RKO (cell line): Measurements from ENCODE around the gene KCNJ14.
A peak's percentile ranks its signal among the peaks of the same experiment; 100 is the strongest.

Experiments
- DNase-seq: peaks from one replicate; pipeline ENCODE4 v3.0.0-alpha.2; 2016; ENCODE audit warnings: low spot score

KCNJ14 gene

GRCh38 chr19:48445606-48446481 lies 9.5 kb upstream of the KCNJ14 start, which contains the start of gene GRWD1:
GRWD1 (plus strand) TSS chr19:48445983; CDS start chr19:48446006, 23 bp downstream.
- peak; percentile 94 for DNase-seq

GRCh38 chr19:48446579-48446978 lies 8.8 kb upstream of the KCNJ14 start:
- DNase-seq = no peak

DNA sequence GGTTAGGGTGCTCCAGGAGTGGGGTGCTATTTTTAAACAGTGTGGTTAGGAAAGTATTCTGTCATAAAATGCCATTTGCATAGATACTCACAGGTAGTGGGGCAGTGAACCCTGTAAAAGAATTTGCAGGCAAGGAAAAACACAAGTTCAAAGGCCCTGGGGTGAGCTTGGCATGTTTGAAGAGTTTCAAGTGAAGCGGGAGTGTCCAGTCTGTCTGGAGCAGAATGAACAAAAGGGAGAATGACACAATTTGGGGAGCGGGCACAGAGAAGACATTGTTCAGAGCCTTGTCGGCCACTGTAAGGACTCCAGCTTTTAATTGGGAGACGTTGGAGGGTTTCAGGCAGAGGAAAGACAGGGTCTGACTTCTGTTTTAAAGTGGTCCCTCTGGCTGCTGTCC lies 6.8 kb upstream of the KCNJ14 start:
- DNase-seq = no peak

- DNase-seq = no peak
Observed at GRCh38 chr19:48450441-48450840, 4.9 kb upstream of the KCNJ14 start.

GRCh38 chr19:48450863-48451262 lies 4.5 kb upstream of the KCNJ14 start:
- DNase-seq = no peak

- DNase-seq = no peak
Observed at GRCh38 chr19:48451624-48452023, 3.8 kb upstream of the KCNJ14 start.

GRCh38 chr19:48452289-48453190 lies 2.8 kb upstream of the KCNJ14 start:
- DNase-seq = no peak

DNA sequence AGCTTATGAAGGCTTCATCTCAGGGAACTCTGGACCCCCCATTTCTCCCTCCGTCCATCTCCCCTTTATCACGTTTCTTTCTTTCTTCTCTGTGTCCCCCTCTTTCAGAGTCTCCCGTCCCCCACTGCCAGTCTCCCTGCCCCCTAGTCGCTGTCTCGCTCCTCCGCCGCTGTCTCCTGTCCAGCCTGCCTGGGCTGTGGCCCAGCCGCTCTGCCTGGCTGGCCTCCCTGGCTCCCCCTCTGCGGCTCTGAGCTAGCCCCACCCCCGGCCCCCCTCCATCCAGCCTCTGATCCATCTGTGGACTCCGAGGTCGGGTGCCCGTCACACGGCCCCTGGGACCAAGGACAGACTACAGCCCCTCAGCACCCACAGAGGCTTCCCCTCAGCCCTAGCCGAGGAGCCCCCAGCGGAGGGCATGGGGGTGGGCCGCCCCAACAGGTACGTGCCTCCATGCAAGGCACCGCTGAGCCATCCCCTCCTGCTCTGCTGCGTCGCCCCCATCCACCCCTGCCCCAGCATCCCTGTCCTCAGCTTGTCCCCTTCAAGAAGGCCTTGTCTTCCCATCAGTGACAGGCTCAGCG lies 1.1 kb upstream of the KCNJ14 start:
- no peak for DNase-seq

DNA sequence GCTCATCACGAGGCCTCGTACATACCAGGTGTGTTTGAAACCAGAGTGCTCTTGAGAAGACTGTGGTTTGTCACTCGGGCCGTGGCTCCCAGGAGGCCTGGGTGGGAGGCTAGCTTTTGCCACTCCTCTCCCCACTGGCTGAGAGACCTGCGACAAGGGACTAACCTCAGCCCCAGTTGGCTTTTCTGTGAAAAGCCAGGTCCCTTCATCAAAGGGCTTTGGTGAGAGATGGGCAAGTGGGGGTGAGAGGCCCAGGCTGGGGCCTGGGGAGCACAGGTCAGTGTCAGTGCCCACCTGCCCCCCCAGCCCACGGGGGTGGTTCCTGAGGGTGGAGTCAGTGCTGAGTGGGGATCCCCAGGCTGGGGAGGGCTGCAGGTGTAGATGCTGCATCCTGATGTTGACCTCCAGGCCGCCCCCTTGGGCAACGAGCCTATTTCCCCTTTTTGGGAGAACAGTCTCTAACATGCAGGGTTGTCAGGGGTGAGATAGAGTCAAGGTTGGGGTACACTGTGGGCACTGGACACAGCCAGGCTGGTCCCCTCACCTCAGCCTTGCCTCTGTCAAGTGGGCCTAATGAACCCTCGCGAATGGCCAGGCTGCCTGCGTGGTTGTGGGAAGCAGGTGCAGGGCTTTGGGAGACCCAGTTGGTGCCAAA lies 661 bp downstream of the KCNJ14 start:
- no peak for DNase-seq

DNA sequence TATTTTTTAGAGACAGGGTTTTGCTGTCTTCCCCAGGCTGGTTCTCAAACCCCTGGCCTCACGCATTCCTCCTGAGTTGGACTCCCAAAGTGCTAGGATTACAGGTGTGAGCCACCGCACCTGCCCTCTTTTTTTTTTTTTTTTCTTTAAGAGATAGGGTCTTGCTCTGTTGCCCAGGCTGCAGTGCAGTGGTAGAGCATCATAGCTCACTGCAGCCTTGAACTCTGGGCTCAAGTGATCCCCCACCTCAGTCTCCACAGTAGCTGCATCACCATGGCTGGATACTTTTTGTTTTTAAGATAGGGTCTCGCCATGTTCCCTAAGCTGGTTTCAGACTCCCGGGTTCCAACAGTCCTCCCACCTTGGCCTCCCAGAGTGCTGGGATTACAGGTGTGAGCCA lies 1.5 kb downstream of the KCNJ14 start:
- DNase-seq = no peak

- no peak for DNase-seq
Observed at GRCh38 chr19:48458016-48458415, 2.6 kb downstream of the KCNJ14 start.

GRCh38 chr19:48461651-48461981 lies 6.2 kb downstream of the KCNJ14 start:
- DNase-seq = no peak

GRCh38 chr19:48461982-48462655 lies 6.7 kb downstream of the KCNJ14 start:
- DNase-seq = no peak

- no peak for DNase-seq
Observed at GRCh38 chr19:48465215-48465614, 9.8 kb downstream of the KCNJ14 start.

- DNase-seq = peak; percentile 46
Observed at GRCh38 chr19:48466561-48467325, 11.4 kb downstream of the KCNJ14 start.

DNA sequence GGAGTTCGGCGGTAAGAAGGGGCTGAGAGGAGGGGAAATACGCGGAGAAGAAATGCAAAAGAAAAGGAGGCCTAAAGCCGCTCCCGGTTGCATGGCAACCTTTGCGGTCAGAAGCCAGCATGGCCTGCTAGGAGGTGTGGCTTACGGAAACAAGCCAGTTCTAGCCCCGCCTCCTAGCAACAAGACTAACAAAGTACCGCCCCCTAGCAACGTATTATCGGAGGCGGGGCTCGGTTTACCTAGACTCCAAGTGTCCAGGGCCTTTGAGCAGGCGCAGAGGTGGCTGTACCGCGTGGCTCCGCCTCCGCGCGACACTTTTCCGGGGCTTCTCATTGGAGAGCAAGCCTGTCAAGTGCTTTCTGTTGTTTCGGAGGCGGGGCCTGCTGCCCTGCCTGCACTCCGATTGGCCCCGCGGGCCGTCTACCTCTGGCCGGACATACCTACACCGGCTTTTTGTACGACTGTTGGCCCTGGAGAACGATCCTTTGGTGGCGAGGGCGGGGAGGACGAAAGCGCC lies 13.5 kb downstream of the KCNJ14 start:
- peak; percentile 100 for DNase-seq

- DNase-seq = peak; percentile 76
Observed at GRCh38 chr19:48469289-48469881, 14.0 kb downstream of the KCNJ14 start, which contains the start of gene CYTH2. CYTH2 (plus strand) TSS chr19:48469369; CDS start chr19:48469508, 139 bp downstream.

DNA sequence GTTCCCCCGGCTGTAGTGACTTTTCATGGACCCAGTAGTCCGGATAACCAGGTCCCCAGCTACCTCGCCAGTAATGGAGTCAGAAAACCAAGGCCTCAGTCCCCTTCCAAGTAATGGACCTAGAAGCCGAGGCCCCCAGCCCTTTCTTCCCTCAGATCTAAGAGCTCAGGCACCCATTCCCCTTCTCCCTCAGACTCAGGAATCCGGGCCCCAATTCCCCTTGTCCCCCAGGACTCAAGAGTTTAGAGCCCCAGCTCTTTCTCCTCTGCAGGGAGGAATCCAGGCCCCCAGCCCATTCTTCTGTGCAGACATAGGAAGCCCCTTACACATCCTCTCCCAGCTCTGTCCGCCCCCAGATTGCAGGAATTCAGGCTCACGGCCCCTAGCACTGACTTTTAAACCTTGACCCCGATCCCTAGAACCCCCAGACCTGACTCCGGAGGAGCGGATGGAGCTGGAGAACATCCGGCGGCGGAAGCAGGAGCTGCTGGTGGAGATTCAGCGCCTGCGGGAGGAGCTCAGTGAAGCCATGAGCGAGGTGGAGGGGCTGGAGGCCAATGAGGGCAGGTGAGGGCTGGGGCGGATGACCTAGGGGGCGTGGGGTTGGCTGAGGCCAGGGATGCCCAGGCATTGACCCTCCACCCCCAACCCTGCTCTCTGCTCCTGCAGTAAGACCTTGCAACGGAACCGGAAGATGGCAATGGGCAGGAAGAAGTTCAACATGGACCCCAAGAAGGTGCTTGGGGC lies 14.7 kb downstream of the KCNJ14 start:
- DNase-seq = no peak

DNA sequence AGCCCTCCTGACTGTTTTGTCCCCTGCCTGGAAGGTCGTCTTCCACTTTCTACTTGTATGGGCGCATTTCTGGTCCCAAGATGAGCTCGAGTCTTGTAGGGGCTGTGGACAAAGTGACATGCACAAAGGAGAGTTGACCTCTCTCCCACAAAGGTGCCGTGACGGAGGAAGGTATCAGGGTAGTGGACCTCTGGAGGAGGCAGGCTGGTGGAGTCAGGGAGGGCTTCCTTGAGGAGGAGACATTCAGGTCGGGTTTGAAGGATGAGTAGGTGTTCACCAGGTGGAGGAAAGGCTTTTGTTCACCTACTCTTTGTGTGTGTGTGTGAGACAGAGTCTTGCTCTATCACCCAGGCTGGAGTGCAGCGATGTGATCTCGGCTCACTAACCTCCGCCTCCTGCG lies 15.5 kb downstream of the KCNJ14 start:
- DNase-seq = no peak
